Astrocyte (in vitro differentiated cells and primary cell): ENCODE data around the gene FBXL7.

Source experiments
- EZH2 ChIP-seq: IDR thresholded peaks from 2 replicates; pipeline ENCODE4 v1.6.1; 2012; ENCODE audit warnings: mild to moderate bottlenecking, low read length, inconsistent platforms; ENCODE audit not compliant: insufficient read depth
- TF ChIP-seq, protein P1 (sequence below): IDR thresholded peaks from 2 replicates; pipeline ENCODE4 v1.5.1; 2011; ENCODE audit warnings: low read depth, mild to moderate bottlenecking, inconsistent platforms, low read length, moderate library complexity; ENCODE audit not compliant: insufficient read depth

DNA sequence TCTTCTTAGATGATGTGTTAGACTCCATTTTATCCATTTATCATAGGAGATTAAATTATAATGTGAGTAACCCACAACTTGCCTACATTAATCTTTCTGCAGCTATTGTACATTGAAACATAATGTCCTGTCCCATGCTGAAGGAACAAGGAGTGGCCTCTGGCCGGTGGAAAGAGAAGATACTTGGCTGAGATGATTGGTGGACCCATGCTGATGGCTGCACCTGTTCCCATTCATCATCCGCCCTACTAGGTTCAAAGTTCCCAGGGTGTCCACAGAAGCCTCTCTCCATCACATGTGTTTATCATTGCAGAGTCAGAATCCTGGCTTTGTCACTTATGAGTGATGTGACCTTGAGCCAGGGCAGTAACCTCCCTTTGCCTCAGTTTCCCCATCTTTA lies 24.7 kb downstream of the FBXL7 start:
- TF ChIP-seq, protein P1, sequence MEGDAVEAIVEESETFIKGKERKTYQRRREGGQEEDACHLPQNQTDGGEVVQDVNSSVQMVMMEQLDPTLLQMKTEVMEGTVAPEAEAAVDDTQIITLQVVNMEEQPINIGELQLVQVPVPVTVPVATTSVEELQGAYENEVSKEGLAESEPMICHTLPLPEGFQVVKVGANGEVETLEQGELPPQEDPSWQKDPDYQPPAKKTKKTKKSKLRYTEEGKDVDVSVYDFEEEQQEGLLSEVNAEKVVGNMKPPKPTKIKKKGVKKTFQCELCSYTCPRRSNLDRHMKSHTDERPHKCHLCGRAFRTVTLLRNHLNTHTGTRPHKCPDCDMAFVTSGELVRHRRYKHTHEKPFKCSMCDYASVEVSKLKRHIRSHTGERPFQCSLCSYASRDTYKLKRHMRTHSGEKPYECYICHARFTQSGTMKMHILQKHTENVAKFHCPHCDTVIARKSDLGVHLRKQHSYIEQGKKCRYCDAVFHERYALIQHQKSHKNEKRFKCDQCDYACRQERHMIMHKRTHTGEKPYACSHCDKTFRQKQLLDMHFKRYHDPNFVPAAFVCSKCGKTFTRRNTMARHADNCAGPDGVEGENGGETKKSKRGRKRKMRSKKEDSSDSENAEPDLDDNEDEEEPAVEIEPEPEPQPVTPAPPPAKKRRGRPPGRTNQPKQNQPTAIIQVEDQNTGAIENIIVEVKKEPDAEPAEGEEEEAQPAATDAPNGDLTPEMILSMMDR: no peak
- TF ChIP-seq EZH2: no peak
